GM23338 (cell line): ENCODE measurements around the gene RBM23.

Experiments used
- CREB1 ChIP-seq: fragments of 250-450 bp; sonication (Bioruptor Pico); IDR thresholded peaks from 2 replicates; pipeline ENCODE4 v1.5.0; 2020; ENCODE audit warnings: low read depth, mild to moderate bottlenecking, moderate library complexity
- CTCF ChIP-seq, 2 experiments: fragments of 200-600 bp in 1 of 2; sonication (generic) in 1 of 2; conservative IDR thresholded peaks; 2 replicates each; pipeline versions ENCODE4 v1.5.1 to v1.6.1; 2016 to 2017; ENCODE audit warnings: antibody characterized with exemption in 2 of 2, low read depth in 2 of 2, mild to moderate bottlenecking in 2 of 2, moderate library complexity in 1 of 2
- ETS1 ChIP-seq: IDR thresholded peaks from 2 replicates; pipeline ENCODE4 v1.6.1; 2016; ENCODE audit warnings: antibody characterized with exemption
- EZH2 ChIP-seq: fragments of 200-600 bp; sonication (generic); IDR thresholded peaks from one replicate; pipeline ENCODE4 v1.8.0; 2017; ENCODE audit warnings: antibody characterized with exemption, mild to moderate bottlenecking, low read depth; ENCODE audit not compliant: unreplicated experiment
- EZH2phosphoT487 ChIP-seq: fragments of 200-600 bp; sonication (generic); IDR thresholded peaks from one replicate; pipeline ENCODE4 v1.8.1; 2018; ENCODE audit warnings: antibody characterized with exemption; ENCODE audit not compliant: unreplicated experiment
- JUNB ChIP-seq: IDR thresholded peaks from one replicate; pipeline ENCODE4 v1.6.1; 2016; ENCODE audit warnings: antibody characterized with exemption; ENCODE audit not compliant: unreplicated experiment
- NANOG ChIP-seq: IDR thresholded peaks from 2 replicates; pipeline ENCODE4 v1.6.1; 2016; ENCODE audit warnings: antibody characterized with exemption, borderline replicate concordance
- POLR2AphosphoS5 ChIP-seq: IDR thresholded peaks from 2 replicates; pipeline ENCODE4 v1.6.1; 2016; ENCODE audit warnings: antibody characterized with exemption, low read depth
- REST ChIP-seq: IDR thresholded peaks from one replicate; pipeline ENCODE4 v1.6.1; 2018; ENCODE audit warnings: antibody characterized with exemption; ENCODE audit not compliant: unreplicated experiment
- STAT1 ChIP-seq: IDR thresholded peaks from one replicate; pipeline ENCODE4 v1.6.1; 2016; ENCODE audit warnings: antibody characterized with exemption; ENCODE audit not compliant: unreplicated experiment
- ZNF114 ChIP-seq: fragments of 250-450 bp; sonication (Bioruptor Pico); IDR thresholded peaks from 2 replicates; pipeline ENCODE4 v1.5.0; 2020; ENCODE audit warnings: mild to moderate bottlenecking, moderate library complexity

DNA sequence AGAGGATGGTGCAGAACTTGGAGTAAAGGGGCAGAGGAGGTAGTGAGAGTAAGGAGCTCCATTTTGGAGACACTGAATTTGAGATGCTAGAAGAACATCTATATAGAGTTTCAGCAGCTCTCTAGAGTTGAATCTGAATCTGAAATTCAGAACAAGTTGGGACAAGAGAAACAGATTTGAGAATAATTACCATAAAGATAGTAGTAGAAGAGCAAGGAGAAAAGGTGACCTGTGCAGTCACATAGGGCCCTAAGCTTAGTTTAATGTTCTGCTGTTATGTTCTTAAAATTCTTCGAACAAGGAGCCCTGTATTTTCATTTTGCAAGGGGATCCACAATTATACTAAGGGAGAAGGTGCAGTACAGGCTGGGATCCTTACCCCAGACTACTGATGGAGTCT is 28.5 kb downstream of the RBM23 start:
- TF ChIP-seq CTCF (conservative IDR thresholded peaks at IDR 0.05; ENCODE audit: low read depth in 2 of 2), result no peak
- TF ChIP-seq REST, result no peak
- no peak for TF ChIP-seq POLR2AphosphoS5
- TF ChIP-seq ETS1, result no peak
- no peak for TF ChIP-seq EZH2
- TF ChIP-seq CREB1 (CRISPR knock-in tag), result no peak
- TF ChIP-seq JUNB, result no peak
- no peak for TF ChIP-seq NANOG
- no peak for TF ChIP-seq EZH2phosphoT487
- no peak for TF ChIP-seq STAT1
- no peak for TF ChIP-seq ZNF114
